Activated CD4-positive, CD25-positive, alpha-beta regulatory T cell (primary cell): ENCODE results near the gene CAMTA1.

Source experiments
- DNase-seq, 4 experiments: peaks; one replicate each; lab custom pipeline; 2025; lab: John Stamatoyannopoulos, UW

The CAMTA1 gene

GRCh38 chr1:7455796-7456721, 670.8 kb downstream of the CAMTA1 start:
- no peak for DNase-seq

- DNase-seq = no peak
Observed at GRCh38 chr1:7456722-7457082, 671.4 kb downstream of the CAMTA1 start.

GRCh38 chr1:7457811-7458210, 672.6 kb downstream of the CAMTA1 start:
- DNase-seq = no peak

- DNase-seq = no peak
Observed at GRCh38 chr1:7458946-7459345, 673.7 kb downstream of the CAMTA1 start.

GRCh38 chr1:7459914-7460313, 674.7 kb downstream of the CAMTA1 start:
- DNase-seq = no peak

- DNase-seq = no peak
Observed at GRCh38 chr1:7460807-7461206, 675.6 kb downstream of the CAMTA1 start.

GRCh38 chr1:7462617-7463016, 677.4 kb downstream of the CAMTA1 start:
- no peak for DNase-seq

GRCh38 chr1:7463526-7463925, 678.3 kb downstream of the CAMTA1 start:
- no peak for DNase-seq

- no peak for DNase-seq
Observed at GRCh38 chr1:7464736-7465135, 679.5 kb downstream of the CAMTA1 start.

- no peak for DNase-seq
Observed at GRCh38 chr1:7467476-7468175, 682.4 kb downstream of the CAMTA1 start.

GRCh38 chr1:7468248-7468647, 683.0 kb downstream of the CAMTA1 start:
- DNase-seq = no peak

GRCh38 chr1:7469255-7469938, 684.1 kb downstream of the CAMTA1 start:
- no peak for DNase-seq

GRCh38 chr1:7470904-7471638, 685.8 kb downstream of the CAMTA1 start:
- DNase-seq = no peak

- no peak for DNase-seq
Observed at GRCh38 chr1:7471836-7472235, 686.6 kb downstream of the CAMTA1 start.

GRCh38 chr1:7473223-7474142, 688.2 kb downstream of the CAMTA1 start:
- DNase-seq = no peak

GRCh38 chr1:7474143-7474490, 688.9 kb downstream of the CAMTA1 start:
- DNase-seq = no peak

- DNase-seq = no peak
Observed at GRCh38 chr1:7474786-7475502, 689.7 kb downstream of the CAMTA1 start.

- DNase-seq = no peak
Observed at GRCh38 chr1:7475691-7476090, 690.4 kb downstream of the CAMTA1 start.

GRCh38 chr1:7476402-7476801, 691.1 kb downstream of the CAMTA1 start:
- no peak for DNase-seq

- DNase-seq = no peak
Observed at GRCh38 chr1:7476861-7477547, 691.8 kb downstream of the CAMTA1 start.
